ENCODE data around the gene DERA. TPM values are rescaled to one million over a fixed set of nuclear protein-coding genes. Genes with fewer than 3 reads are reported as not detected.

Gene DERA
- total RNA-seq, 1 donor from 2014 or later, result 69.4 TPM

DNA sequence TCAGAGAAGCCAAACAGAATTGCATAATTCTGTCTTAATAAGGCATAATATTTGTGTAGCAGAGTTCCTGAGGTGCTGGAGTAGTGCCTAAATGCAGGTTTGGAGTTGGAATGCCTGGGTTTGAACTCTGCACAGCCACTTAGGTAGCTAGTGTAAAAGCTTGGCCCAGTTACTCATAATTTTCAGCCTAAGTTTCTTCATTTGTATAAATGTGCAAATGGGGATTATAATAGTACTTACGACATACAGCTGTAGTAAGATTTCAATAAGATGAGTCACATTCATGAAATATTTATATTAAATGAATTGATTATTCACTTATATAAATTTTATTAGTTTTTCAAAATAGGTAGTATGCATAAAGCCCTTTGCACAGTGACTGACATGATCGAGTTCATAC is 175.8 kb downstream of the DERA start:
- DNase-seq, result no peak

Other genes starting within 250 kb of the DERA start
- 14.1 and 29.1 TPM in 2 replicates for gene EPS8, start 121.9 kb upstream of the DERA start, total RNA-seq
- 60.6 and 99.7 TPM in 2 replicates for gene STRAP, start 28.9 kb upstream of the DERA start, total RNA-seq

Data from dermis blood vessel endothelial cell (primary cell).